HepG2 (cell line): ENCODE data around the gene PDE3A. TPM values are rescaled to one million over a fixed set of nuclear protein-coding genes. Genes with fewer than 3 reads are reported as not detected.

Experiments used
- ATAC-seq: fragments of 200-7000 bp; cut with Tn5 transposase; 3 replicates; pipeline ENCODE4 v1.9.1; 2020; ENCODE audit warnings: mild to moderate bottlenecking, moderate library complexity
- BruUV-seq: library from RNA; stranded (reverse); fragments of 400-500 nt; replicated peaks from 2 replicates; lab custom pipeline; 2021; lab: Mats Ljungman, UMichigan
- CTCF ChIA-PET: fragments of 300-600 bp; formaldehyde crosslinking; extraction: SDS; loops from one replicate; lab custom pipeline; 2021; ENCODE audit warnings: low total read pairs, inconsistent platforms, low intra/inter-chr PET ratio; lab: Yijun Ruan, JAX
- POLR2A ChIA-PET: fragments of 350-600 bp; sonication (Branson Sonifier 250); formaldehyde crosslinking; loops from one replicate; lab custom pipeline; 2020; ENCODE audit warnings: antibody characterized with exemption, inconsistent platforms; lab: Yijun Ruan, JAX
- DNase-seq: peaks from one replicate; pipeline ENCODE4 v3.0.0-alpha.2; 2015; ENCODE audit warnings: low spot score
- FAIRE-seq: peaks from 3 replicates; lab custom pipeline; 2011; peaks lifted over from hg19 to GRCh38; lab: Jason Lieb, UNC
- H2AFZ ChIP-seq: one replicate; pipeline ENCODE4 v1.6.1; 2011; ENCODE audit warnings: low read length, inconsistent platforms
- H3K27ac ChIP-seq: fragments of 300-600 bp; 3 replicates; pipeline ENCODE4 v1.8.0; 2011; ENCODE audit warnings: mixed run types, mild to moderate bottlenecking, mixed read lengths, low read length, inconsistent platforms; ENCODE audit not compliant: insufficient read depth; ENCODE audit errors: extremely low read length
- H3K27me3 ChIP-seq, 2 experiments: fragments of 200-600 bp in 1 of 2; 2 replicates in 1 of 2; 3 replicates in 1 of 2; pipeline versions ENCODE4 v1.6.0 to v1.8.0; 2011; ENCODE audit warnings: low read length in 2 of 2, mild to moderate bottlenecking in 2 of 2, moderate library complexity in 2 of 2, inconsistent platforms in 1 of 2; ENCODE audit not compliant: insufficient read depth in 2 of 2, control insufficient read depth in 1 of 2
- H3K36me3 ChIP-seq, 2 experiments: fragments of 200-600 bp in 1 of 2; replicated peaks in 1 of 2; 2 replicates in 1 of 2; 3 replicates in 1 of 2; pipeline versions ENCODE4 v1.5.1 to v1.8.0; 2011; ENCODE audit warnings: low read length in 2 of 2, inconsistent platforms in 1 of 2; ENCODE audit not compliant: insufficient read depth in 2 of 2, control insufficient read depth in 1 of 2
- H3K4me1 ChIP-seq: 2 replicates; pipeline ENCODE4 v1.5.1; 2012; ENCODE audit warnings: low read length, inconsistent platforms; ENCODE audit not compliant: insufficient read depth
- H3K4me2 ChIP-seq: 2 replicates; pipeline ENCODE4 v1.6.0; 2011; ENCODE audit warnings: low read depth, low read length, inconsistent platforms
- H3K4me3 ChIP-seq, 3 experiments: fragments of 200-600 bp in 1 of 3; sonication (generic), shearing (Covaris generic) in 1 of 3; replicated peaks in 1 of 3; 2 replicates each; pipeline ENCODE4 v1.5.1; 2011 to 2016; ENCODE audit warnings: low read length in 3 of 3, inconsistent platforms in 2 of 3, low read depth in 2 of 3, mild to moderate bottlenecking in 2 of 3, control low read depth in 1 of 3, mixed read lengths in 1 of 3; ENCODE audit not compliant: insufficient read depth in 1 of 3
- H3K79me2 ChIP-seq: one replicate; pipeline ENCODE4 v1.6.1; 2011; ENCODE audit warnings: low read length, inconsistent platforms; ENCODE audit not compliant: insufficient read depth
- H3K9ac ChIP-seq: 2 replicates; pipeline ENCODE4 v1.6.0; 2011; ENCODE audit warnings: mild to moderate bottlenecking, low read depth, low read length, inconsistent platforms; ENCODE audit not compliant: insufficient read depth
- H3K9me3 ChIP-seq: 2 replicates; pipeline ENCODE4 v1.5.1; 2012; ENCODE audit warnings: mild to moderate bottlenecking, low read length
- H4K20me1 ChIP-seq: 2 replicates; pipeline ENCODE4 v1.6.0; 2011; ENCODE audit warnings: inconsistent platforms, mild to moderate bottlenecking, low read length, moderate library complexity; ENCODE audit not compliant: insufficient read depth
- BCL6 ChIP-seq: IDR thresholded peaks from 2 replicates; pipeline ENCODE4 v1.6.1; 2016; ENCODE audit warnings: missing genetic modification reagents, missing compliant biosample characterization
- MYNN ChIP-seq: sonication (generic); formaldehyde crosslinking; IDR thresholded peaks from 2 replicates; pipeline ENCODE4 v1.4.0; 2020; ENCODE audit warnings: mild to moderate bottlenecking, low read depth, missing genetic modification reagents
- NCOA5 ChIP-seq: sonication (generic); formaldehyde crosslinking; IDR thresholded peaks from 2 replicates; pipeline ENCODE4 v1.4.0; 2020; ENCODE audit warnings: missing genetic modification reagents
- NFE2 ChIP-seq: sonication (generic); formaldehyde crosslinking; IDR thresholded peaks from 2 replicates; pipeline ENCODE4 v1.4.0; 2020; ENCODE audit warnings: missing genetic modification reagents
- PAWR ChIP-seq: sonication (generic); formaldehyde crosslinking; IDR thresholded peaks from 2 replicates; pipeline ENCODE4 v1.4.0; 2020; ENCODE audit warnings: missing genetic modification reagents, mild to moderate bottlenecking, borderline replicate concordance
- RBAK ChIP-seq: sonication (generic); formaldehyde crosslinking; IDR thresholded peaks from 2 replicates; pipeline ENCODE4 v1.5.1; 2020; ENCODE audit warnings: mild to moderate bottlenecking, missing genetic modification reagents
- RBM22 ChIP-seq: fragments of 200-400 bp; formaldehyde crosslinking; optimal IDR thresholded peaks from 2 replicates; pipeline ENCODE3; 2017; ENCODE audit warnings: mild to moderate bottlenecking, low read length, moderate library complexity
- SAP130 ChIP-seq: IDR thresholded peaks from 2 replicates; pipeline ENCODE4 v1.6.1; 2016; ENCODE audit warnings: low read depth
- ZBTB8A ChIP-seq: sonication (generic); formaldehyde crosslinking; IDR thresholded peaks from 2 replicates; pipeline ENCODE4 v1.4.0; 2020; ENCODE audit warnings: mild to moderate bottlenecking, low read depth, missing genetic modification reagents, borderline replicate concordance
- ZNF263 ChIP-seq: sonication (generic); formaldehyde crosslinking; IDR thresholded peaks from 2 replicates; pipeline ENCODE4 v1.4.0; 2020; ENCODE audit warnings: missing genetic modification reagents
- WGBS: methylation state at CpG from one replicate; pipeline ENCODE4 v1.1.6; 2017; ENCODE audit warnings: low lambda C conversion rate; 5-methylcytosine and 5-hydroxymethylcytosine counted together
- in situ Hi-C: cut with HindIII; loops from 2 replicates; pipeline ENCODE4 v1.10.0; 2017; ENCODE audit warnings: low pct_unique_long_range_greater_than_20kb; ENCODE audit not compliant: extremely low pct_ligation_motif_present
- intact Hi-C: fragments of 100-400 bp; cut with micrococcal nuclease; formaldehyde crosslinking; loops from one replicate; pipeline ENCODE4 v1.10.0; 2022; ENCODE audit not compliant: unreplicated experiment
- polyA plus RNA-seq, 8 experiments: library from polyadenylated mRNA; depleted of rRNA in 3 of 8; stranded (reverse) in 7 of 8; unstranded in 1 of 8; fragments of >200 nt; fragmentation: Illumina TruSeq in 4 of 8; extraction: Trizol in 4 of 8; gene quantifications; 2 replicates each; pipeline versions ENCODE4 v1.2.1 to v1.2.3, GENCODE V29; 2011 to 2016; ENCODE audit warnings: low read depth in 4 of 8, missing spikeins in 1 of 8, mixed read lengths in 1 of 8; ENCODE audit not compliant: insufficient read depth in 1 of 8
- total RNA-seq, 5 experiments: library from RNA; depleted of rRNA; stranded (reverse); fragments of >200 nt; fragmentation: Illumina TruSeq; extraction: Trizol; gene quantifications; 2 replicates each; pipeline ENCODE4 v1.2.3, GENCODE V29; 2016; ENCODE audit warnings: low read depth in 1 of 5
- TF ChIP-seq, protein P1 (sequence below): IDR thresholded peaks from 2 replicates; pipeline ENCODE4 v1.6.1; 2018; ENCODE audit warnings: missing genetic modification reagents, mild to moderate bottlenecking, missing compliant biosample characterization
- TF ChIP-seq, protein P2 (sequence below): sonication (generic); formaldehyde crosslinking; IDR thresholded peaks from 2 replicates; pipeline ENCODE4 v1.4.0; 2020; ENCODE audit warnings: mild to moderate bottlenecking, missing genetic modification reagents, borderline replicate concordance
- TF ChIP-seq, protein P3 (sequence below): sonication (generic); formaldehyde crosslinking; IDR thresholded peaks from 2 replicates; pipeline ENCODE4 v1.4.0; 2020; ENCODE audit warnings: missing genetic modification reagents
- TF ChIP-seq, protein P4 (sequence below): sonication (generic); formaldehyde crosslinking; IDR thresholded peaks from 2 replicates; pipeline ENCODE4 v1.4.0; 2020; ENCODE audit warnings: missing genetic modification reagents

The PDE3A gene
- total and polyA plus RNA-seq, 2 of the 13 experiments (the other 11 are each of a cell fraction or from before 2014, with no cell fraction given), result 0.77 to 1.5 TPM

DNA sequence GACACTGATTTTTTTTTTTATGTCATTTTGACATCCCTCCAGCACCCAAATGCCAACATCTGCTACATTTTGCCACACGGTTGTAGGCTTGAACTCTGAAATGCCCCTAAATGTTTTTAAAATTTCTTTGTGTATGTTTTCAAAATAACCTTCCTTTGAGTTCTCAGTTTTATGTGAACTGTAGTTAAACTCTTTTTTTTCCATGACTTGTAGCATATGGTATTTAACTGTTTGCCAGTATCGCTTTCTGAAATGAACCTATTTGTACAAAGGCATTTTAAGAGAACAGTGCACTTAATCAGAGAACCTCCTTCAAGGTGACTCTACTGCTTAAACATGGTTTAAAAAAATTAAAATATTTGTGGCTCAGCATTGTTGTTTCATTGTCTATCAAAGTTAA is 61.5 kb downstream of the PDE3A start (continued):
- TF ChIP-seq BCL6 (CRISPR knock-in tag) (no peak), MYNN (CRISPR knock-in tag) (no peak), RBM22 (no peak), NFE2 (CRISPR knock-in tag) (no peak)
- TF ChIP-seq, protein P1, sequence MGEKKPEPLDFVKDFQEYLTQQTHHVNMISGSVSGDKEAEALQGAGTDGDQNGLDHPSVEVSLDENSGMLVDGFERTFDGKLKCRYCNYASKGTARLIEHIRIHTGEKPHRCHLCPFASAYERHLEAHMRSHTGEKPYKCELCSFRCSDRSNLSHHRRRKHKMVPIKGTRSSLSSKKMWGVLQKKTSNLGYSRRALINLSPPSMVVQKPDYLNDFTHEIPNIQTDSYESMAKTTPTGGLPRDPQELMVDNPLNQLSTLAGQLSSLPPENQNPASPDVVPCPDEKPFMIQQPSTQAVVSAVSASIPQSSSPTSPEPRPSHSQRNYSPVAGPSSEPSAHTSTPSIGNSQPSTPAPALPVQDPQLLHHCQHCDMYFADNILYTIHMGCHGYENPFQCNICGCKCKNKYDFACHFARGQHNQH (CRISPR knock-in tag), result no peak

DNA sequence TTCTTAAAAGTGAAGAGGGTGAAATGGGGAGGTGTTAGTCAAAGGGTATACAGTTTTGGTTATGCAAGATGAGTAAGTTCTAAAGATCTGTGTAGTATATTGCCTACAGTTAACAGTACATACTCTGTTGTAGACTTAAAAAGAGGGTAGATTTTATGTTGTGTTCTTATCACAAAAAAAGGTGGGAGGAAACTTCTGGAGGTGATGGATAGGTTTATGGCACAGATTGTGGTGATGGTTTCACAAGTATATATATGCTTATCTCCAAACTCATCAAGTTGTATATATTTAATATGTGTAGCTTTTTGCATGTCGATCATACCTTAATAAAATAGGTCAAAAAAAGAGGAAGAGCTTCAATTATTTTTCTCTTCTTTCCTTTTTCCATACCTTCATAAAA is 64.0 kb downstream of the PDE3A start:
- no peaks in the 10 kb centered on the region for H4K20me1 ChIP-seq
- no peak overlapping the region for H3K27ac ChIP-seq
- BruUV-seq, result no TSS peak
- H3K79me2 ChIP-seq, result no peaks in the 10 kb centered on the region
- H3K9me3 ChIP-seq, result no peaks in the 10 kb centered on the region
- ChIA-PET POLR2A (no interaction called here), CTCF (no interaction called here)
- no peaks in the 10 kb centered on the region for H3K4me1 ChIP-seq
- no peak for DNase-seq
- WGBS, result 0% methylated on average over 1 of the region's 1 CpG
- in situ Hi-C loops (no loop called here), intact Hi-C loops (no loop called here)
- H3K4me2 ChIP-seq, result no peak overlapping the region
- no peak for FAIRE-seq
- H2AFZ ChIP-seq, result no peak overlapping the region
- H3K9ac ChIP-seq, result no peak overlapping the region
- no peaks in the 10 kb centered on the region for H3K27me3 ChIP-seq
- H3K36me3 ChIP-seq, result no peaks in the 10 kb centered on the region
- no peak for ATAC-seq
- H3K4me3 ChIP-seq, result no peak overlapping the region
- TF ChIP-seq ZNF263 (CRISPR knock-in tag) (no peak), RBAK (CRISPR knock-in tag) (no peak), ZBTB8A (CRISPR knock-in tag) (no peak), NCOA5 (CRISPR knock-in tag) (no peak), PAWR (CRISPR knock-in tag) (no peak), SAP130 (CRISPR knock-in tag) (no peak)
- TF ChIP-seq, protein P2, sequence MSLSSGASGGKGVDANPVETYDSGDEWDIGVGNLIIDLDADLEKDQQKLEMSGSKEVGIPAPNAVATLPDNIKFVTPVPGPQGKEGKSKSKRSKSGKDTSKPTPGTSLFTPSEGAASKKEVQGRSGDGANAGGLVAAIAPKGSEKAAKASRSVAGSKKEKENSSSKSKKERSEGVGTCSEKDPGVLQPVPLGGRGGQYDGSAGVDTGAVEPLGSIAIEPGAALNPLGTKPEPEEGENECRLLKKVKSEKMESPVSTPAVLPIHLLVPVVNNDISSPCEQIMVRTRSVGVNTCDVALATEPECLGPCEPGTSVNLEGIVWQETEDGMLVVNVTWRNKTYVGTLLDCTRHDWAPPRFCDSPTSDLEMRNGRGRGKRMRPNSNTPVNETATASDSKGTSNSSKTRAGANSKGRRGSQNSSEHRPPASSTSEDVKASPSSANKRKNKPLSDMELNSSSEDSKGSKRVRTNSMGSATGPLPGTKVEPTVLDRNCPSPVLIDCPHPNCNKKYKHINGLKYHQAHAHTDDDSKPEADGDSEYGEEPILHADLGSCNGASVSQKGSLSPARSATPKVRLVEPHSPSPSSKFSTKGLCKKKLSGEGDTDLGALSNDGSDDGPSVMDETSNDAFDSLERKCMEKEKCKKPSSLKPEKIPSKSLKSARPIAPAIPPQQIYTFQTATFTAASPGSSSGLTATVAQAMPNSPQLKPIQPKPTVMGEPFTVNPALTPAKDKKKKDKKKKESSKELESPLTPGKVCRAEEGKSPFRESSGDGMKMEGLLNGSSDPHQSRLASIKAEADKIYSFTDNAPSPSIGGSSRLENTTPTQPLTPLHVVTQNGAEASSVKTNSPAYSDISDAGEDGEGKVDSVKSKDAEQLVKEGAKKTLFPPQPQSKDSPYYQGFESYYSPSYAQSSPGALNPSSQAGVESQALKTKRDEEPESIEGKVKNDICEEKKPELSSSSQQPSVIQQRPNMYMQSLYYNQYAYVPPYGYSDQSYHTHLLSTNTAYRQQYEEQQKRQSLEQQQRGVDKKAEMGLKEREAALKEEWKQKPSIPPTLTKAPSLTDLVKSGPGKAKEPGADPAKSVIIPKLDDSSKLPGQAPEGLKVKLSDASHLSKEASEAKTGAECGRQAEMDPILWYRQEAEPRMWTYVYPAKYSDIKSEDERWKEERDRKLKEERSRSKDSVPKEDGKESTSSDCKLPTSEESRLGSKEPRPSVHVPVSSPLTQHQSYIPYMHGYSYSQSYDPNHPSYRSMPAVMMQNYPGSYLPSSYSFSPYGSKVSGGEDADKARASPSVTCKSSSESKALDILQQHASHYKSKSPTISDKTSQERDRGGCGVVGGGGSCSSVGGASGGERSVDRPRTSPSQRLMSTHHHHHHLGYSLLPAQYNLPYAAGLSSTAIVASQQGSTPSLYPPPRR (CRISPR knock-in tag), result no peak
- TF ChIP-seq, protein P3, sequence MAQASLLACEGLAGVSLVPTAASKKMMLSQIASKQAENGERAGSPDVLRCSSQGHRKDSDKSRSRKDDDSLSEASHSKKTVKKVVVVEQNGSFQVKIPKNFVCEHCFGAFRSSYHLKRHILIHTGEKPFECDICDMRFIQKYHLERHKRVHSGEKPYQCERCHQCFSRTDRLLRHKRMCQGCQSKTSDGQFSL (CRISPR knock-in tag), result no peak
- TF ChIP-seq, protein P4, sequence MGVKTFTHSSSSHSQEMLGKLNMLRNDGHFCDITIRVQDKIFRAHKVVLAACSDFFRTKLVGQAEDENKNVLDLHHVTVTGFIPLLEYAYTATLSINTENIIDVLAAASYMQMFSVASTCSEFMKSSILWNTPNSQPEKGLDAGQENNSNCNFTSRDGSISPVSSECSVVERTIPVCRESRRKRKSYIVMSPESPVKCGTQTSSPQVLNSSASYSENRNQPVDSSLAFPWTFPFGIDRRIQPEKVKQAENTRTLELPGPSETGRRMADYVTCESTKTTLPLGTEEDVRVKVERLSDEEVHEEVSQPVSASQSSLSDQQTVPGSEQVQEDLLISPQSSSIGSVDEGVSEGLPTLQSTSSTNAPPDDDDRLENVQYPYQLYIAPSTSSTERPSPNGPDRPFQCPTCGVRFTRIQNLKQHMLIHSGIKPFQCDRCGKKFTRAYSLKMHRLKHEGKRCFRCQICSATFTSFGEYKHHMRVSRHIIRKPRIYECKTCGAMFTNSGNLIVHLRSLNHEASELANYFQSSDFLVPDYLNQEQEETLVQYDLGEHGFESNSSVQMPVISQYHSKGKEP (CRISPR knock-in tag), result no peak
